Kidney (tissue), 14 donors: ENCODE data around the gene CARD11. TPM values are rescaled to one million over a fixed set of nuclear protein-coding genes. Genes with fewer than 3 reads are reported as not detected.

Experiments used
- DNase-seq, 5 donors: peaks; one replicate each; pipeline ENCODE4 v3.0.0-alpha.2; 2013 to 2020
- FAIRE-seq: peaks from 2 replicates; lab custom pipeline; 2012; peaks lifted over from hg19 to GRCh38; lab: Jason Lieb, UNC
- H3K27ac ChIP-seq, 2 donors: one replicate each; pipeline ENCODE4 v1.7.0; 2013; ENCODE audit warnings: low read depth in 2 of 2, low read length in 2 of 2, inconsistent platforms in 1 of 2
- H3K27me3 ChIP-seq: one replicate; pipeline ENCODE4 v1.7.1; 2013; ENCODE audit warnings: low read length, inconsistent platforms; ENCODE audit not compliant: control insufficient read depth, insufficient read depth
- H3K36me3 ChIP-seq, 3 donors: one replicate each; pipeline versions ENCODE4 v1.7.0 to v1.7.1; 2013; ENCODE audit warnings: low read length in 3 of 3, control low read depth in 1 of 3, inconsistent platforms in 1 of 3; ENCODE audit not compliant: insufficient read depth in 3 of 3, control insufficient read depth in 2 of 3
- H3K4me1 ChIP-seq, 3 donors: one replicate each; pipeline versions ENCODE4 v1.7.0 to v1.7.1; 2013; ENCODE audit warnings: low read length in 3 of 3, inconsistent platforms in 1 of 3, low read depth in 1 of 3; ENCODE audit not compliant: control insufficient read depth in 2 of 3, insufficient read depth in 2 of 3
- H3K4me3 ChIP-seq, 3 donors: one replicate each; pipeline versions ENCODE4 v1.7.0 to v1.8.1; 2013; ENCODE audit warnings: low read length in 3 of 3, control low read depth in 1 of 3, inconsistent platforms in 1 of 3
- H3K9ac ChIP-seq, 3 donors: one replicate each; pipeline versions ENCODE4 v1.7.0 to v1.7.1; 2013; ENCODE audit warnings: low read length in 3 of 3, control low read depth in 1 of 3, inconsistent platforms in 1 of 3
- H3K9me3 ChIP-seq, 3 donors: one replicate each; pipeline versions ENCODE4 v1.7.0 to v1.7.1; 2013; ENCODE audit warnings: low read length in 3 of 3, control low read depth in 1 of 3, inconsistent platforms in 1 of 3; ENCODE audit not compliant: control insufficient read depth in 2 of 3, insufficient read depth in 1 of 3
- intact Hi-C: fragments of 100-400 bp; cut with DNase I; formaldehyde crosslinking; loops from one replicate; pipeline ENCODE4 v1.11.1; 2022
- polyA plus RNA-seq: library from polyadenylated mRNA; stranded (reverse); fragments of 350-450 nt; fragmentation: Illumina TruSeq; extraction: RNeasy Lipid Tissue Mini Kit (QIAGEN cat#74804); gene quantifications from one replicate; pipeline ENCODE4 v1.2.3, GENCODE V29; 2014; ENCODE audit warnings: low read depth, low replicate concordance; ENCODE audit not compliant: insufficient read depth
- total RNA-seq: library from RNA; stranded (reverse); fragmentation: NEBNext Ultra II Directional; extraction: Animal tissue kit (Norgen Biotek cat#: 25700); gene quantifications from one replicate; pipeline ENCODE4 v1.2.1, GENCODE V29; 2021
- TF ChIP-seq, protein P1 (sequence below): IDR thresholded peaks from 3 replicates; pipeline ENCODE4 v1.5.1; 2012; ENCODE audit warnings: mild to moderate bottlenecking, moderate library complexity, borderline replicate concordance; ENCODE audit not compliant: insufficient read depth; ENCODE audit errors: extremely low read depth
- donor health status: control.
- donor health status: control.
- donor health status: control.
- donor health status: control.
- donor health status: control.
- donor health status: DM: yes; HTN: yes; CAD: no.
- donor health status: Normal renal cell carcinoma (clear cell type).

The CARD11 gene
- total and polyA plus RNA-seq, 2 donors from 2014 or later, result 0.22 to 9.6 TPM

DNA sequence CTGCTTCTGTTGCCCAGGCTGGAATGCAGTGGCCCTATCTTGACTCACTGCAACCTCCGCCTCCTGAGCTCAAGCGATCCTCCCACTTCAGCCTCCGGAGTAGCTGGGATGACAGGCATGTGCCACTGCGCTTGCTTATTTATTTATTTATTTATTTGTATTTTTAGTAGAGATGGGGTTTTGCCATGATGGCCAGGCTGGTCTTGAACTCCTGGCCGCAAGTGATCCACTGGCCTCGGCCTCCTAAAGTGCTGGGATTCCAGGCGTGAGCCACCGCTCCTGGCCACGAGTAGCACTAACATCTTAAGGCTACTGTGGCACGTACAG lies 70.9 kb downstream of the CARD11 start:
- Histone ChIP-seq H3K36me3 (no peaks in the 10 kb centered on the region), H3K9me3 (no peaks in the 10 kb centered on the region), H3K27me3 (no peaks in the 10 kb centered on the region), H3K27ac (no peak overlapping the region), H3K4me3 (no peak overlapping the region), H3K4me1 (no peaks in the 10 kb centered on the region), H3K9ac (no peak overlapping the region)
- TF ChIP-seq, protein P1, sequence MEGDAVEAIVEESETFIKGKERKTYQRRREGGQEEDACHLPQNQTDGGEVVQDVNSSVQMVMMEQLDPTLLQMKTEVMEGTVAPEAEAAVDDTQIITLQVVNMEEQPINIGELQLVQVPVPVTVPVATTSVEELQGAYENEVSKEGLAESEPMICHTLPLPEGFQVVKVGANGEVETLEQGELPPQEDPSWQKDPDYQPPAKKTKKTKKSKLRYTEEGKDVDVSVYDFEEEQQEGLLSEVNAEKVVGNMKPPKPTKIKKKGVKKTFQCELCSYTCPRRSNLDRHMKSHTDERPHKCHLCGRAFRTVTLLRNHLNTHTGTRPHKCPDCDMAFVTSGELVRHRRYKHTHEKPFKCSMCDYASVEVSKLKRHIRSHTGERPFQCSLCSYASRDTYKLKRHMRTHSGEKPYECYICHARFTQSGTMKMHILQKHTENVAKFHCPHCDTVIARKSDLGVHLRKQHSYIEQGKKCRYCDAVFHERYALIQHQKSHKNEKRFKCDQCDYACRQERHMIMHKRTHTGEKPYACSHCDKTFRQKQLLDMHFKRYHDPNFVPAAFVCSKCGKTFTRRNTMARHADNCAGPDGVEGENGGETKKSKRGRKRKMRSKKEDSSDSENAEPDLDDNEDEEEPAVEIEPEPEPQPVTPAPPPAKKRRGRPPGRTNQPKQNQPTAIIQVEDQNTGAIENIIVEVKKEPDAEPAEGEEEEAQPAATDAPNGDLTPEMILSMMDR, result no peak
- intact Hi-C loops, result no loop called here
- FAIRE-seq (no peak), DNase-seq (peak in 1 of 5 donors; percentile 37)

DNA sequence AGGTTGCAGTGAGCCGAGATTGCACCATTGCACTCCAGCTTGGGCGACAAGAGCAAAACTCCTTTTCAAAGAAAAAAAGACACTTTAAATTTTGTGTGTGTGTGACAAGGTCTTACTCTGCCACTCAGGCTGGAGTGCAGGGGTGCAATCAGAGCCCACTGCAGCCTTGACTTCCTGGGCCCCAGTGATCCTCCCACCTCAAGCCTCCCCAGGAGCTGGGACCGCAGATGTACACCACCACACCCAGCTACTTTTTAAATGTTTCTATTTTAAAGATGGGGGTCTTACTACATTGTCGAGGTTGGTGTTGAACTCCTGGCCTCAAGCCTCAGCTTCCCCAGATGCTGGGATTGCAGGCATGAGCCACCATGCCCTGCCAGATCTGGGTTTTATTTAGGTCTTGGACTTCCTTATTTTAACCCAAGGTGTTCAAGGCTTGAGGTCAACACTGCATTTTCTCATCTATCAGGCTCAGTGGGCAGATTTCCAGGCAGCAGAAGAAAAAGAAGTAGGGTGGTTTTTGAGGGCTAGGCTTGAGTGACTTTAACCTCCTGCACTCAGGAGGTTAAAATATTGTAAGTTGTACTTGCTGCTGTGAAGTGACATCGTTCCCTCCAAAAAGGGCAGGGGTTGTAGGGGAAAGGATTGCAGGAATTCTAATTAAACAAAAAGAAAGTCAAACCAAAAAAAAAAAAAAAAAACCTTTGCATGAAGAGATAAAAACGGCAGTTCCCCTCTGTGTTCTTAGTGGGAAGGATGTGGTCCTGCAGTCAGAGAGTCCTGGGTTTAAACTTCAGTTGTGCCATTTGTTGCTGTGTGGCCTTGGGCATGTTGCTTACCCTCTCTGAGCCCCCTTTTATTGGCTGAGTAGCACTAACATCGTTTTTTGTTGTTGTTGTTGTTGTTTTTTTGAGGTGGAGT lies 71.5 kb downstream of the CARD11 start:
- H3K4me1 ChIP-seq, result no peaks in the 10 kb centered on the region
- no peaks in the 10 kb centered on the region for H3K36me3 ChIP-seq
- FAIRE-seq, result no peak
- no peak for DNase-seq
- no peaks in the 10 kb centered on the region for H3K9me3 ChIP-seq
- TF ChIP-seq, protein P1, result no peak
- intact Hi-C loops, result no loop called here
- no peak overlapping the region for H3K4me3 ChIP-seq
- H3K27me3 ChIP-seq, result no peaks in the 10 kb centered on the region
- H3K9ac ChIP-seq, result no peak overlapping the region
- no peak overlapping the region for H3K27ac ChIP-seq

DNA sequence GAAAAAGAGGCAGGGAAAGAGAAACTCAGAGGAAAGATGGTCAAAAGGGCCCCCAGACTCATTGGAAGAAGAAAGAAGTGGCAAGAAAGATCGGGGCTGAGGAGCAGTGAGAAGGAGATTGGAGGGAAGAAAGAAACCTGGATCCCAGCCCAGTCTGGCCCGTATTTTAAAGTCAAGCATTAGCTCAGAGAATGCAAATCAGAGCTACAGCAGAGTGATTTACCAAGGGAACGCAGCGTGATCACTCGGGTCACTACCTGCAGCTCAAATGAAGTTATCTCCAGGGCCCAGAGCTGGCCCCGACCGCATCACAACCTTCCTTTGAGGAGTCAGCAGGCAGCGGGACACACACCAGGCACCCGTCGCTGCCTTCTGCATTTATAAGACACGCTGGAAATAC lies 72.8 kb downstream of the CARD11 start:
- Histone ChIP-seq H3K27me3 (no peaks in the 10 kb centered on the region), H3K4me3 (no peak overlapping the region), H3K27ac (no peak overlapping the region), H3K36me3 (no peaks in the 10 kb centered on the region), H3K4me1 (no peaks in the 10 kb centered on the region), H3K9ac (no peak overlapping the region), H3K9me3 (peaks cover 0 to 7% (median 0%) of the 10 kb centered on the region in 3 donors)
- DNase-seq (peak in 1 of 5 donors; percentile 30), FAIRE-seq (no peak)
- intact Hi-C loops, result no loop called here
- TF ChIP-seq, protein P1, result no peak

DNA sequence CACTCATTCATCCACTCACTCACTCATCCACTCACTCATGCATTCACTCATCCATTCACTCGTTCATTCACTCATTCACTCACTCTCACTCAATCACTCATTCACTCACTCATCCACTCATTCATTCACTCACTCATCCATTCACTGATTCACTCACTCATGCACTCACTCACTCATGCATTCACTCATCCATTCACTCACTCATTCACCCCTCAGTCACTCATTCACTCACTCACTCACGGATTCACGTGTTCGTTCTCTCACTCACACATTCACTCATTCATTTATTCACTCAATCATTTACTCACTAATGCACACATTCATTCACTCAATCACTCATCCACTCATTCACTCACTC lies 73.4 kb downstream of the CARD11 start:
- H3K9ac ChIP-seq, result no peak overlapping the region

More for the DNA sequence above, 73.4 kb downstream of the CARD11 start:
- Histone ChIP-seq H3K27me3 (no peaks in the 10 kb centered on the region), H3K27ac (no peak overlapping the region), H3K4me1 (no peaks in the 10 kb centered on the region), H3K36me3 (no peaks in the 10 kb centered on the region), H3K4me3 (no peak overlapping the region), H3K9me3 (peaks cover 0 to 13% (median 0%) of the 10 kb centered on the region in 3 donors)
- intact Hi-C loops, result no loop called here
- DNase-seq, result no peak
- no peak for FAIRE-seq
- TF ChIP-seq, protein P1, result no peak
